HEK293 (cell line): ENCODE results near the gene RTBDN.

ENCODE experiments used
- BCL11A ChIP-seq: fragments of 450-650 bp; formaldehyde crosslinking; IDR thresholded peaks from 2 replicates; pipeline ENCODE4 v1.5.1; 2016; ENCODE audit warnings: low read depth, missing biosample characterization, missing genetic modification characterization
- GFI1B ChIP-seq: fragments of 450-650 bp; formaldehyde crosslinking; IDR thresholded peaks from 2 replicates; pipeline ENCODE4 v1.5.1; 2016; ENCODE audit warnings: missing biosample characterization, missing genetic modification characterization
- GLIS1 ChIP-seq: fragments of 450-650 bp; formaldehyde crosslinking; IDR thresholded peaks from 2 replicates; pipeline ENCODE4 v1.5.1; 2016; ENCODE audit warnings: missing biosample characterization, missing genetic modification characterization
- GLIS2 ChIP-seq: fragments of 450-650 bp; formaldehyde crosslinking; IDR thresholded peaks from 2 replicates; pipeline ENCODE4 v1.5.1; 2016; ENCODE audit warnings: missing biosample characterization, missing genetic modification characterization
- KLF1 ChIP-seq: fragments of 450-650 bp; formaldehyde crosslinking; IDR thresholded peaks from 2 replicates; pipeline ENCODE4 v1.5.1; 2016; ENCODE audit warnings: missing biosample characterization, missing genetic modification characterization
- KLF8 ChIP-seq: fragments of 450-650 bp; formaldehyde crosslinking; IDR thresholded peaks from 2 replicates; pipeline ENCODE4 v1.5.1; 2016; ENCODE audit warnings: missing biosample characterization, missing genetic modification characterization
- OSR2 ChIP-seq: fragments of 450-650 bp; formaldehyde crosslinking; IDR thresholded peaks from 2 replicates; pipeline ENCODE4 v1.5.1; 2016; ENCODE audit warnings: missing biosample characterization, missing genetic modification characterization
- PRDM1 ChIP-seq: fragments of 450-650 bp; formaldehyde crosslinking; IDR thresholded peaks from 2 replicates; pipeline ENCODE4; 2016; ENCODE audit warnings: missing biosample characterization, missing genetic modification characterization
- SP7 ChIP-seq: fragments of 450-650 bp; formaldehyde crosslinking; IDR thresholded peaks from 2 replicates; pipeline ENCODE4 v1.5.1; 2016; ENCODE audit warnings: missing biosample characterization, missing genetic modification characterization
- ZFHX2 ChIP-seq: fragments of 450-650 bp; formaldehyde crosslinking; conservative IDR thresholded peaks from 2 replicates; pipeline ENCODE4 v1.5.1; 2016; ENCODE audit warnings: missing biosample characterization, missing genetic modification characterization
- ZFP69B ChIP-seq: fragments of 450-650 bp; formaldehyde crosslinking; IDR thresholded peaks from 2 replicates; pipeline ENCODE4 v1.5.1; 2016; ENCODE audit warnings: missing biosample characterization, missing genetic modification characterization
- ZNF169 ChIP-seq: fragments of 450-650 bp; formaldehyde crosslinking; IDR thresholded peaks from 2 replicates; pipeline ENCODE4 v1.5.1; 2016; ENCODE audit warnings: missing biosample characterization, missing genetic modification characterization
- ZNF2 ChIP-seq: fragments of 450-650 bp; formaldehyde crosslinking; IDR thresholded peaks from 2 replicates; pipeline ENCODE4 v1.5.1; 2016; ENCODE audit warnings: missing biosample characterization, missing genetic modification characterization
- ZNF223 ChIP-seq: fragments of 450-650 bp; formaldehyde crosslinking; IDR thresholded peaks from 2 replicates; pipeline ENCODE4 v1.5.1; 2016; ENCODE audit warnings: missing biosample characterization, missing genetic modification characterization
- ZNF391 ChIP-seq: fragments of 450-650 bp; formaldehyde crosslinking; IDR thresholded peaks from 2 replicates; pipeline ENCODE4 v1.5.1; 2016; ENCODE audit warnings: low read depth, missing biosample characterization, missing genetic modification characterization, borderline replicate concordance
- ZNF416 ChIP-seq: fragments of 450-650 bp; formaldehyde crosslinking; IDR thresholded peaks from 2 replicates; pipeline ENCODE4 v1.5.1; 2016; ENCODE audit warnings: missing biosample characterization, missing genetic modification characterization
- ZNF548 ChIP-seq: fragments of 450-650 bp; formaldehyde crosslinking; IDR thresholded peaks from 2 replicates; pipeline ENCODE4 v1.5.1; 2016; ENCODE audit warnings: missing biosample characterization, missing genetic modification characterization
- ZNF555 ChIP-seq: fragments of 450-650 bp; formaldehyde crosslinking; conservative IDR thresholded peaks from 2 replicates; pipeline ENCODE4 v1.5.1; 2017; ENCODE audit warnings: missing biosample characterization, mild to moderate bottlenecking, missing genetic modification characterization, inconsistent platforms
- ZNF600 ChIP-seq: fragments of 450-650 bp; formaldehyde crosslinking; IDR thresholded peaks from 2 replicates; pipeline ENCODE4 v1.5.1; 2016; ENCODE audit warnings: missing biosample characterization, missing genetic modification characterization
- ZNF629 ChIP-seq: fragments of 450-650 bp; formaldehyde crosslinking; IDR thresholded peaks from 2 replicates; pipeline ENCODE4 v1.5.1; 2017; ENCODE audit warnings: missing biosample characterization, missing genetic modification characterization
- ZNF660 ChIP-seq: fragments of 450-650 bp; IDR thresholded peaks from 2 replicates; pipeline ENCODE4 v1.5.1; 2018; ENCODE audit warnings: missing biosample characterization, mild to moderate bottlenecking, missing genetic modification characterization
- ZNF843 ChIP-seq: fragments of 450-650 bp; formaldehyde crosslinking; IDR thresholded peaks from 2 replicates; pipeline ENCODE4 v1.5.1; 2016; ENCODE audit warnings: missing biosample characterization, missing genetic modification characterization
- ZXDB ChIP-seq: fragments of 450-650 bp; formaldehyde crosslinking; IDR thresholded peaks from 2 replicates; pipeline ENCODE4 v1.5.1; 2016; ENCODE audit warnings: missing biosample characterization, missing genetic modification characterization
- TF ChIP-seq, protein P1 (sequence below): fragments of 450-650 bp; formaldehyde crosslinking; IDR thresholded peaks from 2 replicates; pipeline ENCODE4 v1.5.1; 2016; ENCODE audit warnings: missing biosample characterization, missing genetic modification characterization
- TF ChIP-seq, protein P2 (sequence below): fragments of 450-650 bp; formaldehyde crosslinking; IDR thresholded peaks from 2 replicates; pipeline ENCODE4 v1.5.1; 2016; ENCODE audit warnings: missing biosample characterization, missing genetic modification characterization
- TF ChIP-seq, protein P3 (sequence below): fragments of 450-650 bp; formaldehyde crosslinking; IDR thresholded peaks from 2 replicates; pipeline ENCODE4 v1.5.1; 2017; ENCODE audit warnings: missing biosample characterization, missing genetic modification characterization
- TF ChIP-seq, protein P4 (sequence below): fragments of 450-650 bp; formaldehyde crosslinking; conservative IDR thresholded peaks from 2 replicates; pipeline ENCODE4 v1.5.1; 2016; ENCODE audit warnings: low read depth, missing biosample characterization, missing genetic modification characterization
- TF ChIP-seq, protein P5 (sequence below): fragments of 450-650 bp; formaldehyde crosslinking; IDR thresholded peaks from 2 replicates; pipeline ENCODE4 v1.5.1; 2017; ENCODE audit warnings: missing biosample characterization, missing genetic modification characterization
- TF ChIP-seq, protein P6 (sequence below): fragments of 450-650 bp; formaldehyde crosslinking; IDR thresholded peaks from 2 replicates; pipeline ENCODE4 v1.5.1; 2016; ENCODE audit warnings: missing biosample characterization, missing genetic modification characterization

Gene RTBDN

DNA sequence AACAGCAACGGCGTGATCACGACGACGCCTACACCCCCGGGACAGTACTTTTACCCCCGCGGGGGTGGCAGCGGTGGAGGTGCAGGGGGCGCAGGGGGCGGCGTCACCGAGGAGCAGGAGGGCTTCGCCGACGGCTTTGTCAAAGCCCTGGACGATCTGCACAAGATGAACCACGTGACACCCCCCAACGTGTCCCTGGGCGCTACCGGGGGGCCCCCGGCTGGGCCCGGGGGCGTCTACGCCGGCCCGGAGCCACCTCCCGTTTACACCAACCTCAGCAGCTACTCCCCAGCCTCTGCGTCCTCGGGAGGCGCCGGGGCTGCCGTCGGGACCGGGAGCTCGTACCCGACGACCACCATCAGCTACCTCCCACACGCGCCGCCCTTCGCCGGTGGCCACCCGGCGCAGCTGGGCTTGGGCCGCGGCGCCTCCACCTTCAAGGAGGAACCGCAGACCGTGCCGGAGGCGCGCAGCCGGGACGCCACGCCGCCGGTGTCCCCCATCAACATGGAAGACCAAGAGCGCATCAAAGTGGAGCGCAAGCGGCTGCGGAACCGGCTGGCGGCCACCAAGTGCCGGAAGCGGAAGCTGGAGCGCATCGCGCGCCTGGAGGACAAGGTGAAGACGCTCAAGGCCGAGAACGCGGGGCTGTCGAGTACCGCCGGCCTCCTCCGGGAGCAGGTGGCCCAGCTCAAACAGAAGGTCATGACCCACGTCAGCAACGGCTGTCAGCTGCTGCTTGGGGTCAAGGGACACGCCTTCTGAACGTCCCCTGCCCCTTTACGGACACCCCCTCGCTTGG lies 42.1 kb downstream of the RTBDN start (continued):
- TF ChIP-seq, protein P1, sequence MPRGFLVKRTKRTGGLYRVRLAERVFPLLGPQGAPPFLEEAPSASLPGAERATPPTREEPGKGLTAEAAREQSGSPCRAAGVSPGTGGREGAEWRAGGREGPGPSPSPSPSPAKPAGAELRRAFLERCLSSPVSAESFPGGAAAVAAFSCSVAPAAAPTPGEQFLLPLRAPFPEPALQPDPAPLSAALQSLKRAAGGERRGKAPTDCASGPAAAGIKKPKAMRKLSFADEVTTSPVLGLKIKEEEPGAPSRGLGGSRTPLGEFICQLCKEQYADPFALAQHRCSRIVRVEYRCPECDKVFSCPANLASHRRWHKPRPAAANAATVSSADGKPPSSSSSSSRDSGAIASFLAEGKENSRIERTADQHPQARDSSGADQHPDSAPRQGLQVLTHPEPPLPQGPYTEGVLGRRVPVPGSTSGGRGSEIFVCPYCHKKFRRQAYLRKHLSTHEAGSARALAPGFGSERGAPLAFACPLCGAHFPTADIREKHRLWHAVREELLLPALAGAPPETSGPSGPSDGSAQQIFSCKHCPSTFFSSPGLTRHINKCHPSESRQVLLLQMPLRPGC (tag by site-specific recombination), result no peak
- TF ChIP-seq ZNF600 (tag by site-specific recombination) (peak; percentile 68), ZNF223 (no peak), ZNF391 (tag by site-specific recombination) (0 out of 2 replicates have a peak, but pooled peaks have one; percentile 42), SP7 (tag by site-specific recombination) (peak; percentile 34; the same call in 1 of the 2 replicates), PRDM1 (tag by site-specific recombination) (no peak), ZNF660 (tag by site-specific recombination) (no peak), BCL11A (tag by site-specific recombination) (peak; percentile 65; the same call in 1 of the 2 replicates), ZNF843 (0 out of 2 replicates have a peak, but pooled peaks have one; percentile 13), ZNF169 (tag by site-specific recombination) (no peak), ZFHX2 (tag by site-specific recombination) (peak; percentile 86), OSR2 (peak; percentile 76), ZXDB (tag by site-specific recombination) (peak; percentile 43), ZFP69B (tag by site-specific recombination) (no peak), ZNF416 (no peak), KLF1 (no peak), ZNF2 (peak; percentile 30), KLF8 (peak; percentile 25; the same call in 1 of the 2 replicates), GFI1B (tag by site-specific recombination) (no peak), ZNF629 (tag by site-specific recombination) (peak; percentile 6; the same call in 1 of the 2 replicates), ZNF548 (tag by site-specific recombination) (0 out of 2 replicates have a peak, but pooled peaks have one; percentile 26), GLIS2 (tag by site-specific recombination) (peak; percentile 98), ZNF555 (tag by site-specific recombination) (no peak), GLIS1 (tag by site-specific recombination) (peak; percentile 96)
- TF ChIP-seq, protein P2, sequence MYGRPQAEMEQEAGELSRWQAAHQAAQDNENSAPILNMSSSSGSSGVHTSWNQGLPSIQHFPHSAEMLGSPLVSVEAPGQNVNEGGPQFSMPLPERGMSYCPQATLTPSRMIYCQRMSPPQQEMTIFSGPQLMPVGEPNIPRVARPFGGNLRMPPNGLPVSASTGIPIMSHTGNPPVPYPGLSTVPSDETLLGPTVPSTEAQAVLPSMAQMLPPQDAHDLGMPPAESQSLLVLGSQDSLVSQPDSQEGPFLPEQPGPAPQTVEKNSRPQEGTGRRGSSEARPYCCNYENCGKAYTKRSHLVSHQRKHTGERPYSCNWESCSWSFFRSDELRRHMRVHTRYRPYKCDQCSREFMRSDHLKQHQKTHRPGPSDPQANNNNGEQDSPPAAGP (tag by site-specific recombination), result 0 out of 2 replicates have a peak, but pooled peaks have one; percentile 42
- TF ChIP-seq, protein P3, sequence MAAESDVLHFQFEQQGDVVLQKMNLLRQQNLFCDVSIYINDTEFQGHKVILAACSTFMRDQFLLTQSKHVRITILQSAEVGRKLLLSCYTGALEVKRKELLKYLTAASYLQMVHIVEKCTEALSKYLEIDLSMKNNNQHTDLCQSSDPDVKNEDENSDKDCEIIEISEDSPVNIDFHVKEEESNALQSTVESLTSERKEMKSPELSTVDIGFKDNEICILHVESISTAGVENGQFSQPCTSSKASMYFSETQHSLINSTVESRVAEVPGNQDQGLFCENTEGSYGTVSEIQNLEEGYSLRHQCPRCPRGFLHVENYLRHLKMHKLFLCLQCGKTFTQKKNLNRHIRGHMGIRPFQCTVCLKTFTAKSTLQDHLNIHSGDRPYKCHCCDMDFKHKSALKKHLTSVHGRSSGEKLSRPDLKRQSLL, result peak; percentile 63; the same call in 1 of the 2 replicates
- TF ChIP-seq, protein P4, sequence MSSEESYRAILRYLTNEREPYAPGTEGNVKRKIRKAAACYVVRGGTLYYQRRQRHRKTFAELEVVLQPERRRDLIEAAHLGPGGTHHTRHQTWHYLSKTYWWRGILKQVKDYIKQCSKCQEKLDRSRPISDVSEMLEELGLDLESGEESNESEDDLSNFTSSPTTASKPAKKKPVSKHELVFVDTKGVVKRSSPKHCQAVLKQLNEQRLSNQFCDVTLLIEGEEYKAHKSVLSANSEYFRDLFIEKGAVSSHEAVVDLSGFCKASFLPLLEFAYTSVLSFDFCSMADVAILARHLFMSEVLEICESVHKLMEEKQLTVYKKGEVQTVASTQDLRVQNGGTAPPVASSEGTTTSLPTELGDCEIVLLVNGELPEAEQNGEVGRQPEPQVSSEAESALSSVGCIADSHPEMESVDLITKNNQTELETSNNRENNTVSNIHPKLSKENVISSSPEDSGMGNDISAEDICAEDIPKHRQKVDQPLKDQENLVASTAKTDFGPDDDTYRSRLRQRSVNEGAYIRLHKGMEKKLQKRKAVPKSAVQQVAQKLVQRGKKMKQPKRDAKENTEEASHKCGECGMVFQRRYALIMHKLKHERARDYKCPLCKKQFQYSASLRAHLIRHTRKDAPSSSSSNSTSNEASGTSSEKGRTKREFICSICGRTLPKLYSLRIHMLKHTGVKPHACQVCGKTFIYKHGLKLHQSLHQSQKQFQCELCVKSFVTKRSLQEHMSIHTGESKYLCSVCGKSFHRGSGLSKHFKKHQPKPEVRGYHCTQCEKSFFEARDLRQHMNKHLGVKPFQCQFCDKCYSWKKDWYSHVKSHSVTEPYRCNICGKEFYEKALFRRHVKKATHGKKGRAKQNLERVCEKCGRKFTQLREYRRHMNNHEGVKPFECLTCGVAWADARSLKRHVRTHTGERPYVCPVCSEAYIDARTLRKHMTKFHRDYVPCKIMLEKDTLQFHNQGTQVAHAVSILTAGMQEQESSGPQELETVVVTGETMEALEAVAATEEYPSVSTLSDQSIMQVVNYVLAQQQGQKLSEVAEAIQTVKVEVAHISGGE (tag by site-specific recombination), result peak; percentile 94
- TF ChIP-seq, protein P5, sequence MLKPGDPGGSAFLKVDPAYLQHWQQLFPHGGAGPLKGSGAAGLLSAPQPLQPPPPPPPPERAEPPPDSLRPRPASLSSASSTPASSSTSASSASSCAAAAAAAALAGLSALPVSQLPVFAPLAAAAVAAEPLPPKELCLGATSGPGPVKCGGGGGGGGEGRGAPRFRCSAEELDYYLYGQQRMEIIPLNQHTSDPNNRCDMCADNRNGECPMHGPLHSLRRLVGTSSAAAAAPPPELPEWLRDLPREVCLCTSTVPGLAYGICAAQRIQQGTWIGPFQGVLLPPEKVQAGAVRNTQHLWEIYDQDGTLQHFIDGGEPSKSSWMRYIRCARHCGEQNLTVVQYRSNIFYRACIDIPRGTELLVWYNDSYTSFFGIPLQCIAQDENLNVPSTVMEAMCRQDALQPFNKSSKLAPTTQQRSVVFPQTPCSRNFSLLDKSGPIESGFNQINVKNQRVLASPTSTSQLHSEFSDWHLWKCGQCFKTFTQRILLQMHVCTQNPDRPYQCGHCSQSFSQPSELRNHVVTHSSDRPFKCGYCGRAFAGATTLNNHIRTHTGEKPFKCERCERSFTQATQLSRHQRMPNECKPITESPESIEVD, result no peak
- TF ChIP-seq, protein P6, sequence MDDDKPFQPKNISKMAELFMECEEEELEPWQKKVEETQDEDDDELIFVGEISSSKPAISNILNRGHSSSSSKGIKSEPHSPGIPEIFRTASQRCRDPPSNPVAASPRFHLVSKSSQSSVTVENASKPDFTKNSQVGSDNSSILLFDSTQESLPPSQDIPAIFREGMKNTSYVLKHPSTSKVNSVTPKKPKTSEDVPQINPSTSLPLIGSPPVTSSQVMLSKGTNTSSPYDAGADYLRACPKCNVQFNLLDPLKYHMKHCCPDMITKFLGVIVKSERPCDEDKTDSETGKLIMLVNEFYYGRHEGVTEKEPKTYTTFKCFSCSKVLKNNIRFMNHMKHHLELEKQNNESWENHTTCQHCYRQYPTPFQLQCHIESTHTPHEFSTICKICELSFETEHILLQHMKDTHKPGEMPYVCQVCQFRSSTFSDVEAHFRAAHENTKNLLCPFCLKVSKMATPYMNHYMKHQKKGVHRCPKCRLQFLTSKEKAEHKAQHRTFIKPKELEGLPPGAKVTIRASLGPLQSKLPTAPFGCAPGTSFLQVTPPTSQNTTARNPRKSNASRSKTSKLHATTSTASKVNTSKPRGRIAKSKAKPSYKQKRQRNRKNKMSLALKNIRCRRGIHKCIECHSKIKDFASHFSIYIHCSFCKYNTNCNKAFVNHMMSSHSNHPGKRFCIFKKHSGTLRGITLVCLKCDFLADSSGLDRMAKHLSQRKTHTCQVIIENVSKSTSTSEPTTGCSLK (tag by site-specific recombination), result no peak
